Bronchial epithelial cell (primary cell): ENCODE data around the gene NUP85. TPM values are rescaled to one million over a fixed set of nuclear protein-coding genes. Genes with fewer than 3 reads are reported as not detected.

Experiments used
- DNase-seq: peaks from one replicate; pipeline ENCODE4 v3.0.0-alpha.2; 2010; ENCODE audit warnings: low read depth
- FAIRE-seq: peaks from 2 replicates; lab custom pipeline; 2011; peaks lifted over from hg19 to GRCh38; lab: Jason Lieb, UNC
- H3K27me3 ChIP-seq: 2 replicates; pipeline ENCODE4 v1.5.1; 2011; ENCODE audit warnings: low read length; ENCODE audit not compliant: control insufficient read depth, insufficient read depth
- H3K36me3 ChIP-seq: 2 replicates; pipeline ENCODE4 v1.5.1; 2011; ENCODE audit warnings: low read length; ENCODE audit not compliant: control insufficient read depth, insufficient read depth
- H3K4me3 ChIP-seq: 2 replicates; pipeline ENCODE4 v1.5.1; 2011; ENCODE audit warnings: mild to moderate bottlenecking, low read depth, low read length, control low read depth
- CTCF ChIP-seq: IDR thresholded peaks from 2 replicates; pipeline ENCODE4 v1.5.1; 2011; ENCODE audit warnings: mild to moderate bottlenecking, moderate library complexity, low read length, control low read depth, inconsistent platforms; ENCODE audit not compliant: insufficient read depth, severe bottlenecking
- total RNA-seq: library from RNA; depleted of rRNA; stranded (reverse); fragments of >200 nt; gene quantifications from 2 replicates; pipeline ENCODE4 v1.2.1, GENCODE V29; 2014

The NUP85 gene
- total RNA-seq, 1 donor from 2014 or later: 22.4 TPM

- no peak for FAIRE-seq
- TF ChIP-seq CTCF: no peak
Observed at GRCh38 chr17:75269844-75270217, 64.4 kb downstream of the NUP85 start.

GRCh38 chr17:75270218-75270965 is 64.9 kb downstream of the NUP85 start:
- TF ChIP-seq CTCF: peak; percentile 66
- FAIRE-seq (no peak), DNase-seq (peak; percentile 71)
- Histone ChIP-seq H3K36me3 (peaks cover 19% of the 10 kb centered on the region), H3K27me3 (no peaks in the 10 kb centered on the region), H3K4me3 (peak overlapping the region; percentile 83)

More at GRCh38 chr17:75269844-75270217, 64.4 kb downstream of the NUP85 start:
- Histone ChIP-seq H3K27me3 (no peaks in the 10 kb centered on the region), H3K36me3 (peaks cover 19% of the 10 kb centered on the region), H3K4me3 (peak overlapping the region; percentile 83)
- DNase-seq: peak; percentile 32

GRCh38 chr17:75270966-75271232 is 65.4 kb downstream of the NUP85 start, which contains the start of gene MIF4GD:
MIF4GD (minus strand) TSS chr17:75271231; CDS start chr17:75270195, 1,036 bp downstream.
- peak within 1 kb of the TSS; percentile 88 for H3K4me3 ChIP-seq
- TF ChIP-seq CTCF: no peak
- H3K27me3 ChIP-seq: no peaks in the 10 kb centered on the region
- FAIRE-seq (no peak), DNase-seq (no peak)
- H3K36me3 ChIP-seq: peaks cover 15% of the 10 kb centered on the region

GRCh38 chr17:75271233-75271954 is 65.9 kb downstream of the NUP85 start:
- H3K4me3 ChIP-seq: peak overlapping the region; percentile 88
- H3K36me3 ChIP-seq: peaks cover 12% of the 10 kb centered on the region
- H3K27me3 ChIP-seq: no peaks in the 10 kb centered on the region
- peak; percentile 29 for DNase-seq
- no peak for FAIRE-seq
- peak; percentile 50 for TF ChIP-seq CTCF

GRCh38 chr17:75271955-75272847 is 66.7 kb downstream of the NUP85 start:
- Histone ChIP-seq H3K27me3 (no peaks in the 10 kb centered on the region), H3K36me3 (peaks cover 7% of the 10 kb centered on the region), H3K4me3 (peak overlapping the region; percentile 88)
- no peak for TF ChIP-seq CTCF
- FAIRE-seq: no peak
- no peak for DNase-seq
